NCI-H2029 treated with DMSO at 0.1 percent for 48 hours (cell line): Measurements from ENCODE around the gene ELF5.

Source experiments
- DNase-seq: peaks from one replicate; lab custom pipeline; 2025; lab: John Stamatoyannopoulos, UW

Gene ELF5

DNA sequence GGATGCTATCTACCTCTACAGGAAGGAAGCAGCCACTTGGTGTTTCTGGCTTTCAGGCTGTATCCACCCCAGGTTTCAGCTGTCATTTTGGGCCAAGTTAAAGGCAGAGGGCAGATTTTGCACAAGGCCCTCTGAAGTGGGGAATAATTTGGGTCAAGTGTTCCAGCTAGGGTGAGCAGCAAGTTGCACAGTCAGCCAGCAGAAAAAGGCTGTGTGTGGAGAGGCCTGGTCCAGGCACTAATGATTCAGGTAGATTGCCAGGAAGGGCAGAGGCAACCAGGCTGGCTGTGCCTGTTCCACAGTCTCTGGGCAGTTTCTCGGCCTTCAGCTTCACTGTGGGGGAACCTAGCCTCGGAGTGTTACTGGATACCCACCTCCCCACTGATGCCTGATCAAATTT is 8.6 kb upstream of the ELF5 start:
- DNase-seq: no peak

GRCh38 chr11:34521265-34521664 is 7.7 kb upstream of the ELF5 start:
- no peak for DNase-seq

GRCh38 chr11:34519595-34520235 is 6.1 kb upstream of the ELF5 start:
- no peak for DNase-seq

DNA sequence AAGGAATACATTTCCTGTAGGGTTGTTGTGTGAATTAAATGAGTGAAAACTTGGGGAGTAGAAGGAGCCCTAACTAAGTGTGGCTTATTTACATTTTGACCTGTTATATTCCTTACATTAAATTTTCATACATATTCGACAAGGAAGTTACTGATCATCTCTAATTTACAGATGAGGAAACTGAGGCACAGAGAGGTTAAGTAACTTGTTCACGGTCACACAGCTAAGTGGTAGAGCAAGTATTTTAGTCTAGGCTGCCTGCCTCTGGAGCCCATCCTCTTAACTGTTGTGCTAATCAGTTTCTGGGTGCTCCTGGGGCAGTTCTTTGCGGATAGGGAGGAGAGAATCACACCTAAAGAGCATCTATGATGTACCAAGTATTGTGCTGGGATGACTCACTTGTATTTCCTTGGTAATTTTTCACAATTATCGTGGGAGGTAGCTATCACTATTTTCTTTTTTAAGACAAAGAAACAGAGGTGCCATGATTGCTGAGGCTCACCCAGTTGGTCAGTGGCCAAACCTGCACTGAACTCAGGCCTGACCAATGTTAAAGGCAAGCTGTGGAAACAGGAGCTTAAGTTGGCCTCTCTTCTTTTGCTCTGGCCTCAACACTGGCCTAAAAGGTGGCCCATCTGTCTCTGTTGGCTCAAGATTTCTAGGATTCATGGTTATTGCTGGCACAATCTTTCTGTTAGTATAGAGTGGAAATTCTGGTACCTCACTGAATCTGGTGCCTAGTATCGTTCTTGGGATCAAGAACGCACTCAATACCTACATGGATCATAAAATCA is 2.9 kb upstream of the ELF5 start:
- no peak for DNase-seq

- no peak for DNase-seq
Measured at GRCh38 chr11:34514597-34514996, 1.0 kb upstream of the ELF5 start.

- no peak for DNase-seq
Measured at GRCh38 chr11:34512840-34513681, 533 bp downstream of the ELF5 start.

DNA sequence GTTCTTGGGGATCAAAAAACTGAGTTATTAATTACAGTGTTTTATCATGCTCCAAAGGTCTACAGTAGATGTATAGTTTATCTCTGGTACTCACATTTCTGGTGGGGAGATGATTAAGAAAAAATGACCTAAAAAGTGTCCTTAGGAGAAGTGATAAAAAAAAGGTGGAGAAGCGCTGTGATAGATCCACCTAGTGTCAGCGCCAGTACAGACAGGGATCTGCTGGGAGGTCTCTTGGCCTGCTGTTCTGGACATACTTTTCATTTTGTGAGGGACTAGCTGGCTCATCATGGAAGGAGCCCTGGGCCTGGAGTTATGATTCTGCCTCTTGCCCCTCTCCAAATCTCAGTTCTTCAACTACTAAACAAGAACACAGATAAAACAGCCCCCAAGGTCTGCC is 2.9 kb downstream of the ELF5 start:
- no peak for DNase-seq

DNA sequence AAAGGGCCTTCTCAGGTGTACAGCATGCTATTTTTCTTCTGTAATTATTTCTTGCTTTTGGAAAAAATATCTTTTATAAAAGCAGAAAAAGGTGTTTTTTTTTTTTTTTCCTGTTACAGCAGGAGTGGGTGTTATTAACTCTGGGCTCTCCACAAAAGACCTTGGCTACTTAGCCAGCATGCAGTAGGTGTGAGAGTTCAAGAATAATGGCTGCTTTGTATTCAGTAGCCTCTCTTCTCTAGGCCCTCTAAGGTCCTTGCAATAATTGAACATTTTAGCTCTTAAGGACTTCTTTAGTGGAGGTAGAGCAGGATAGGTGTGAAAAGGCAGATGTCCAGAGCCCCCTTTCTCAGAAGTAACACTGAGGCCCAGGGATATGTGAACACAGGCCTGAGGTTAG is 3.4 kb downstream of the ELF5 start:
- no peak for DNase-seq

DNA sequence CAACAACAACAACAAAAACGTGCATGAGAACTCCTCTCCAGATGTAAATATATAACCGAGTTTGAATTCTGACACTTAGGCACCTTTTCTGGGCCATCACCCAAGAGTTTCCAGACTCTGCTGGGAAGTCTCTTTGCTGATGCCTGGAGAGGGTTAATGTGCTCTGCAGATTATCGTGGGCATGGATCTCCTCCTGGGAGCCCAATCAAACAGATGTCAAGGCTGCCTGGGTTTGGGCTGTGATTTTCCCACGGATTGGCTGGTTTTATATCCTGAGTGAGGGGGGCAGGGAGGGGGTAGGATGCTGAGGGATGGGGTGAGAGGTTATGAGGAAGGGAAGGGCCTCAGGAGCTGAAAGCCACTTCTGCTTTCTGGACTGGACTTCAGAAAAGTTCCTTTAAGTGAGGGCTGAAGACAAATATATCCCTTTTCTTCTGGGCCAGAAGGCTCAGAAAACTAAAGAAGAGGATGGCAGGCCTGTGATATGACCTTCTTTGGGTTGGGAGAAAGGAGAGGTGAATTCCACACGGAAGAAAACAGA is 4.2 kb downstream of the ELF5 start:
- no peak for DNase-seq

DNA sequence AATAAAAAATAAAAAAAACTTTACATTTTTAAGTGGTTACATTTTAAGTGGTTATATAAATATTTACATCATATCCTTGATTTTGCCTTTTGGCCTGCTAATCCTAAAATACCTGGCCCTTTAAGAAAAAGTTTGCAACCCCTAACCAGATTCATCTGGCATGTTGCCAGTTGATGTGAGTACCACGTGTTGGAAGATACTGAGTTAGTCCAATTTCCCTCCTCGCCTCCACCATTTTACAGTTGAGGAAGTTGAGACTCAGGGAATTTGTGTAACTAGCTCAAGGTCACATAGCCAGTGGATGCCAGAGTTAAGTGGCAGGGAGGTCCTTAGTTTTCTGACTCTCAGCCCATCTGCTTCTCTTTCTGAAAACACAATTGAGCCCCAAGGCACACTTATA is 5.1 kb downstream of the ELF5 start:
- no peak for DNase-seq

DNA sequence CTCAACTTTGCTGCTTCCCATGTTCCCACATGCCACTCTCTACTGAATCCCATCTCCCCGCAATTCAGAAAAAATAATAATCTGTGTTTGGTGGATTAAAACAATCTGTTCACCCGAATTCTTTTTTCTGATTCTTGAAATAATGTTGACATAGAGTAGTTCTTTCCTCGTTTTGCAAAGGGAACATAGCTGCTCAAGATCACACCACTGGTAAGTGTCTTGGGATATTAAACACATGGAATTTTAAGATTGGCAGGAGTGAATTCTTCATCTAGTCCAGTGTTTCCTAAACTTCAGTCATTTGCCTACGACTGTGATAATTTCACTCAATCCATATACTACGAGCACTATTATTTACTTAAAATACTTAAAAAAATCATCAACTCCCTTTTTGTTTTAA is 6.0 kb downstream of the ELF5 start:
- no peak for DNase-seq

- DNase-seq: no peak
Measured at GRCh38 chr11:34507156-34507555, 6.4 kb downstream of the ELF5 start.

- DNase-seq: no peak
Measured at GRCh38 chr11:34505874-34506273, 7.7 kb downstream of the ELF5 start.

DNA sequence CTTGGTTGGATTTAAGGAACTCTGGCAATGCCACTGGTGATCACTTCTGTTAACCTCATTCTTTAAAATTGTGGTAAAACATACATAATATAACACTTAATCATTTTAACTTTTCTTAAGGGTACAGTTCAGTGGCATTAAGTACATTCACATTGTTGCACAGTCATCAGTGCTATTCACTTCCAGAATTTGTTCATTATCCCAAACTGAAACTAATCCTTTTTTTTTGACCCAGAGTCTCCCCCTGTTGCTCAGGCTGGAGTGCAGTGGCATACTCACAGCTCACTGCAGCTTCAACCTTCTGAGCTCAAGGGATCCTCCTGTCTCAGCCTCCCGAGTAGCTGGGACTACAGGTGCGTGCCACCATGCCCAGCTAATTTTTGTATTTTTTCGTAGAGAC is 10.6 kb downstream of the ELF5 start:
- DNase-seq: no peak

DNA sequence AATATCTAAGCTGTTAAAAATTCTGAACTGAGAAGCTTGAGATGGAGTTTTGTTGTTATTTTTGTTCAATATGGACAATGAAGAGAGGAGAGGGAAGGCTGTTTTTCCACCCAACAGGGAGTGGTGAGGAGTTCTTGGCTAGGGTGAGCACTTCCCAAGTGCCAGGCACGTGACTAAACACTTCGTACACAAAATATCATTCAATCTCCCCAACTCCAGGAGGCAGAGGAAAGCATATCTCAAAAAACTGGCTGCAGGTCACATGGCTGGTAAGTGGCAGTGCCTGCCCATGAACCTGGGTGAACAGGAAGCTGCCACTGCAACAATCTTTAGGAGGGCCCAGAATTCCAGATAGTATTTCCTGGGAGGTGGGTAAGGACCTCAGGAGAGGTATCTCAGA is 11.6 kb downstream of the ELF5 start:
- peak; percentile 20 for DNase-seq

DNA sequence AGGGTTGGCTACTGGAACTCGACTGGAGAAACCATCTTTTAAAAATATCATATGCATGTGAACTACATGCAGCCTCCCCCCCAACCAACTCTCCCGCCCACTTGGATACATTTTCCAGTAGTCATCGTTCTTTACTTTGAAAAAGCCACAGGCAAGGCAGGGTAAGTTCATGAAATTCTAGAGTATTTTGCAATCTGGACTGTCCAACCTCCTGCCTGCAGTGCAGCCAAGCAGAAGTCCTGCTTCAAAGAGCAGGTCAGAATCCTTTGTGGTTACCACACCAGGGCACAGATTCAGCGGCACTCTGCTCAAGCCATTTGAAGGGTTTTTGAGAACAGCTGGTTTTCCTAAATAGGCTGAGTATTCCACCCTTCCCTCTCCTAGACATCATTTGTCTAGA is 12.1 kb downstream of the ELF5 start:
- DNase-seq: no peak

- DNase-seq: no peak
Measured at GRCh38 chr11:34499719-34500500, 13.7 kb downstream of the ELF5 start.

GRCh38 chr11:34495724-34496377 is 17.7 kb downstream of the ELF5 start:
- no peak for DNase-seq

DNA sequence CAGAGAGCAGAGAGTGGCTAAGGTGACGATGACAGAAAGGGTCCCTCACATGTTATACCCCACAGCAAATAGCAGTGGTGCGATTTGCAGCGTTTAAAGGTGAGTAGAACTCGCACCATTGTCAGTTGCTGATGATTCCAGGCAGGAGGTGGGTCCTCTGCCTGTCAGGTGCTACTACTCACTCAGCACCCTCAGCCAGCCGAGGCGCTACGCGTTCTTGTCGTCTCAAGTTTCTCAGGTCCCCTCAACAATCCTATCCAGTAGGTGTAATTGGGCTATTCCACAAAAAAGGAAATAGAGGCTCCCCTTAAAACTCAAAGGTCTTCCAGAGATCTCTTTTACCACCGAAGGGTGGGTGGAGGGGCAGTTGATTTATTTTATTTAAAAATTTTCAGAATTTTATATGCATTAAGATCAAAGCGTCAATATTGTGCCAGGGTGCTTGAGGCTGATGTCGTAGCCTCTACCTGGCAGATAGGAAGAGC is 18.3 kb downstream of the ELF5 start:
- no peak for DNase-seq

GRCh38 chr11:34493926-34494595 is 19.5 kb downstream of the ELF5 start:
- no peak for DNase-seq

DNA sequence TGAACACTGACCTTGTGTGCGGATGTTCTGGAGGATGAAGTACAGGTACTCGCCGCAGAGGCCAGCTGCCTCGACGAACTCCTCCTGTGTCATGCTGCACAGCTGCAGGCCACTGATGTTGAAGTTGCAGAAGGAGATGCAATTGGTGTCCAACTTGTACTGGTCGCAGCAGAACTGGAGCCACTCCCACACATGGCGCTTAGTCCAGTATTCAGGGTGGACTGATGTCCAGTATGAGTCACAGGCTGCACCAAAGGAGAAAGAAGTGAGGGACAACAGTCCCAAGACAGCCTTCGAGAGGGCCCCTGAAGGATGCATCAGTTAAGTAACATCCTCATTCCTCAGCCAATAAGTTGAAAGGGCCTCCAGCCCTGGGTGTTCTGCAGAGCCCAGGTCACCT is 20.1 kb downstream of the ELF5 start:
- DNase-seq: no peak
